Measurements from ENCODE around the gene ERP29. TPM values are rescaled to one million over a fixed set of nuclear protein-coding genes. Genes with fewer than 3 reads are reported as not detected.

The ERP29 gene
- total and polyA plus RNA-seq, 2 of the 13 experiments (the other 11 are each of a cell fraction or from before 2014, with no cell fraction given): 111 to 147 TPM

DNA sequence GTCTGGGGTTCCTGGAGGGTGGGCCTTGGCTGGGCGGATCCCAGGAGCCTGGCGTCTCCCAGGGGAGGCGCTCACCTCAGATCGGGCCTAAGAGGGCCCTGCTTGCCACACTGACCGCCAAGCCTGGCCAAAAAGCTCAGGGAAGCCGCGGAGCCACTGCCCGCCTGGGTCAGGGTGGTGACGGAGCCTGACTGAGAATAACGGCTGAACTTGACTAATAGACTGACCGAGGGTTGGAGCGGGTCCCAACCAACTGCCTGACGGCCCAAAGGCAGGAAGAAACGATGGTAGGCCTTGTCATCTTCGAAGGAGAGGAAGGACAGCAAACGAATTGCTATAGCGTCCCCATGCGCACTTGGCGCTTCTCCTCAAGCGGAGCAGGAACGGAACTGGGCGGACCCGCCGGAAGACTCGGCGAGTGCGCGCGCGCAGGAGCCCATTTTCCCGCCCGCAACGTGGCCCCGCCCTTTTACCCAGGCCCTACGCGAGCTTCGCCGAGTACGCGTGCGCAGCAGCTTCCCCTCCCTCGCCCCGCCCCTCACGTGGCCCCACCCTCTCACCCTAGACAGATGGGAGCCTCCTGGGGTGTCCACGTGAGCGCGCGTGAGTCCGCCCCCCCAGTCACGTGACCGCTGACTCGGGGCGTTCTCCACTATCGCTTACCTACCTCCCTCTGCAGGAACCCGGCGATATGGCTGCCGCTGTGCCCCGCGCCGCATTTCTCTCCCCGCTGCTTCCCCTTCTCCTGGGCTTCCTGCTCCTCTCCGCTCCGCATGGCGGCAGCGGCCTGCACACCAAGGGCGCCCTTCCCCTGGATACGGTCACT lies at the start of gene ERP29, which contains the start of gene TMEM116 (continued):
- TF ChIP-seq ZNF101 (CRISPR knock-in tag; IDR thresholded peaks at IDR 0.05; ENCODE audit: borderline replicate concordance, low read depth) (no peak), HMG20A (CRISPR knock-in tag; IDR thresholded peaks at IDR 0.05; ENCODE audit: borderline replicate concordance) (0 out of 2 replicates have a peak, but pooled peaks have one; percentile 15), ZNF33B (CRISPR knock-in tag; IDR thresholded peaks at IDR 0.05) (peak; percentile 62; the same call in 1 of the 2 replicates), ZFP90 (CRISPR knock-in tag; IDR thresholded peaks at IDR 0.05; ENCODE audit: borderline replicate concordance) (no peak; the same call in 1 of the 2 replicates), TOPORS (CRISPR knock-in tag; IDR thresholded peaks at IDR 0.05) (peak; percentile 96), IRF2 (CRISPR knock-in tag; IDR thresholded peaks at IDR 0.05) (peak; percentile 68; the same call in 1 of the 2 replicates), ZNF282 (IDR thresholded peaks at IDR 0.05; ENCODE audit: partially characterized antibody) (no peak), POLR2AphosphoS2 (IDR thresholded peaks at IDR 0.05; ENCODE audit: low read depth, low read length) (no peak), ZNF816 (CRISPR knock-in tag; IDR thresholded peaks at IDR 0.05; ENCODE audit: borderline replicate concordance) (0 out of 2 replicates have a peak, but pooled peaks have one; percentile 51), HOXA5 (CRISPR knock-in tag; IDR thresholded peaks at IDR 0.05) (peak; percentile 90), HNRNPK (IDR thresholded peaks at IDR 0.05; ENCODE audit: low read depth, low read length, poor library complexity, severe bottlenecking) (no peak), ATF7 (IDR thresholded peaks at IDR 0.05) (no peak), ATF7 (CRISPR knock-in tag; IDR thresholded peaks at IDR 0.05) (peak; percentile 69; the same call in 1 of the 2 replicates), ZNF230 (CRISPR knock-in tag; IDR thresholded peaks at IDR 0.05) (no peak), EP300 (IDR thresholded peaks at IDR 0.05; ENCODE audit: low read depth in 2 of 2, low read length in 2 of 2) (no peak), EP300 (CRISPR knock-in tag; IDR thresholded peaks at IDR 0.05; ENCODE audit: borderline replicate concordance) (peak; percentile 45; the same call in 1 of the 2 replicates), KLF16 (CRISPR knock-in tag; IDR thresholded peaks at IDR 0.05) (peak; percentile 81; a peak in 1 of 4 replicates), RFXANK (CRISPR knock-in tag; IDR thresholded peaks at IDR 0.05) (no peak), TARDBP (CRISPR knock-in tag; IDR thresholded peaks at IDR 0.05) (peak; percentile 61), CENPX (CRISPR knock-in tag; IDR thresholded peaks at IDR 0.05) (no peak), GPN1 (CRISPR knock-in tag; IDR thresholded peaks at IDR 0.05; ENCODE audit: borderline replicate concordance) (no peak), IRX3 (CRISPR knock-in tag; IDR thresholded peaks at IDR 0.05; ENCODE audit: borderline replicate concordance, low read depth) (peak; percentile 85)
- TF ChIP-seq, protein P1, sequence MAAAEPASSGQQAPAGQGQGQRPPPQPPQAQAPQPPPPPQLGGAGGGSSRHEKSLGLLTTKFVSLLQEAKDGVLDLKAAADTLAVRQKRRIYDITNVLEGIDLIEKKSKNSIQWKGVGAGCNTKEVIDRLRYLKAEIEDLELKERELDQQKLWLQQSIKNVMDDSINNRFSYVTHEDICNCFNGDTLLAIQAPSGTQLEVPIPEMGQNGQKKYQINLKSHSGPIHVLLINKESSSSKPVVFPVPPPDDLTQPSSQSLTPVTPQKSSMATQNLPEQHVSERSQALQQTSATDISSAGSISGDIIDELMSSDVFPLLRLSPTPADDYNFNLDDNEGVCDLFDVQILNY (CRISPR knock-in tag; conservative IDR thresholded peaks at IDR 0.05): peak; percentile 95
- TF ChIP-seq, protein P2, sequence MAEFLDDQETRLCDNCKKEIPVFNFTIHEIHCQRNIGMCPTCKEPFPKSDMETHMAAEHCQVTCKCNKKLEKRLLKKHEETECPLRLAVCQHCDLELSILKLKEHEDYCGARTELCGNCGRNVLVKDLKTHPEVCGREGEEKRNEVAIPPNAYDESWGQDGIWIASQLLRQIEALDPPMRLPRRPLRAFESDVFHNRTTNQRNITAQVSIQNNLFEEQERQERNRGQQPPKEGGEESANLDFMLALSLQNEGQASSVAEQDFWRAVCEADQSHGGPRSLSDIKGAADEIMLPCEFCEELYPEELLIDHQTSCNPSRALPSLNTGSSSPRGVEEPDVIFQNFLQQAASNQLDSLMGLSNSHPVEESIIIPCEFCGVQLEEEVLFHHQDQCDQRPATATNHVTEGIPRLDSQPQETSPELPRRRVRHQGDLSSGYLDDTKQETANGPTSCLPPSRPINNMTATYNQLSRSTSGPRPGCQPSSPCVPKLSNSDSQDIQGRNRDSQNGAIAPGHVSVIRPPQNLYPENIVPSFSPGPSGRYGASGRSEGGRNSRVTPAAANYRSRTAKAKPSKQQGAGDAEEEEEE (CRISPR knock-in tag; IDR thresholded peaks at IDR 0.05; ENCODE audit: borderline replicate concordance): no peak
- TF ChIP-seq, protein P3, sequence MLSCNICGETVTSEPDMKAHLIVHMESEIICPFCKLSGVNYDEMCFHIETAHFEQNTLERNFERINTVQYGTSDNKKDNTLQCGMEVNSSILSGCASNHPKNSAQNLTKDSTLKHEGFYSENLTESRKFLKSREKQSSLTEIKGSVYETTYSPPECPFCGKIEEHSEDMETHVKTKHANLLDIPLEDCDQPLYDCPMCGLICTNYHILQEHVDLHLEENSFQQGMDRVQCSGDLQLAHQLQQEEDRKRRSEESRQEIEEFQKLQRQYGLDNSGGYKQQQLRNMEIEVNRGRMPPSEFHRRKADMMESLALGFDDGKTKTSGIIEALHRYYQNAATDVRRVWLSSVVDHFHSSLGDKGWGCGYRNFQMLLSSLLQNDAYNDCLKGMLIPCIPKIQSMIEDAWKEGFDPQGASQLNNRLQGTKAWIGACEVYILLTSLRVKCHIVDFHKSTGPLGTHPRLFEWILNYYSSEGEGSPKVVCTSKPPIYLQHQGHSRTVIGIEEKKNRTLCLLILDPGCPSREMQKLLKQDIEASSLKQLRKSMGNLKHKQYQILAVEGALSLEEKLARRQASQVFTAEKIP (CRISPR knock-in tag; IDR thresholded peaks at IDR 0.05; ENCODE audit: borderline replicate concordance): no peak
- TF ChIP-seq, protein P4, sequence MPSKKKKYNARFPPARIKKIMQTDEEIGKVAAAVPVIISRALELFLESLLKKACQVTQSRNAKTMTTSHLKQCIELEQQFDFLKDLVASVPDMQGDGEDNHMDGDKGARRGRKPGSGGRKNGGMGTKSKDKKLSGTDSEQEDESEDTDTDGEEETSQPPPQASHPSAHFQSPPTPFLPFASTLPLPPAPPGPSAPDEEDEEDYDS (CRISPR knock-in tag; IDR thresholded peaks at IDR 0.05): peak; percentile 78; the same call in 1 of the 2 replicates
